GM18951 (cell line): ENCODE data around the gene ADAMTS6.
"Not testable (repeated sequence)": the region's sequence is repeated elsewhere in the genome, so short reads cannot be mapped to it uniquely, and the experiment has no call there.

Source experiments
- POLR2A ChIP-seq: IDR thresholded peaks from 4 replicates; pipeline ENCODE4 v1.6.1; 2011; ENCODE audit warnings: mild to moderate bottlenecking; ENCODE audit not compliant: insufficient read length, insufficient read depth; ENCODE audit errors: extremely low read depth
- in situ Hi-C: fragments of 300-500 bp; cut with MboI; formaldehyde crosslinking; loops from one replicate; pipeline ENCODE4 v1.12.0; 2022; ENCODE audit warnings: low sequenced_read_pairs, mixed read lengths, inconsistent platforms; ENCODE audit not compliant: unreplicated experiment

The ADAMTS6 gene

DNA sequence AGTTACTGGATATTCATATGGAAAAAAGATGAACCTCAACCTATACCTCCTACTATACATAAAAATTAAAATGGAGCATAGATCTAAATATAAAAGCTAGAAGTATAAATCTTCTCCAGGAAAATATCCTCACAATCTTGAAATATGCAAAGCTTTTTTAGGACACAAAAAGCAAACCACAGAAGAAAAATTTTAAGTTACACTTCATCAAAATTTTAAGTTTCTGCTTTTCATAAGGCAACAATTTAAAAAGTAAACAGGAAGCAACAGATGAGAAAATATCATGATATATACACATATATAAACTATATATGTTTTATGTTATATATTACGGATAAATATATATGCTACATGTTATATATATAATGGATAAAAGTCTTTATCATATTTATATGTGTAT is 157.5 kb downstream of the ADAMTS6 start:
- no peak for TF ChIP-seq POLR2A
- in situ Hi-C loops, result no loop called here

DNA sequence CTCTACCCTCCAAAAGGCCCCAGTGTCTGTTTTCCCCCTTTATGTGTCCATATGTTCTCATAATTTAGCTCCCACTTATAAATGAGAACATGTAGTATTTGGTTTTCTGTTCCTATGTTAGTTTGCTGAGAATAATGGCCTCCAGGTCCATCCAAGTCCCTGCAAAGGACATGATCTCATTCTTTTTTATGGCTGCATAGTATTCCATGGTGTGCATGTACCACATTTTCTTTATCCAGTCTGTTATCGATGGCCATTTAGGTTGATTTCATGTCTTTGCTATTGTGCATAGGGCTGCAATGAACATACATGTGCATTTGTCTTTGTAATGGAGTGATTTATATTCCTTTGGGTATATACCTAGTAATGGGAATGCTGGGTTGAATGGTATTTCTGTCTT is 161.0 kb downstream of the ADAMTS6 start:
- in situ Hi-C loops, result not testable (repeated sequence)

DNA sequence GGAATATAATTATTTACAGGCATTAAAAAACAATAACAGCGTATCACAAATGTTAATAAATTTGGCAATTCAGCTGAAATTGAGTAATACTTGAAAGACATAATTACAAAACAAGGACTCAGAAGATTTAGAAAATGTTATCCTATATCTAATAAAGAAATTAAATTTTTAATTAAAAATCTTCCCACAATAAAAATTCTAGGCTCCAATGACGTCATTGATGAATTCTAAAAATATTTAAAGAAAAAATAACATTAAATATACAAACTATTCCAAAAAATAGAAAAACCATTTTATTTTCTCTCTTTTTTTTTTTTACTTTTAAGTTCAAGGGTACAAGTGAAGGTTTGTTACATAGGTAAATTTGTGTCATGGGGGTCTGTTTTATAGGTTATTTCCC is 161.5 kb downstream of the ADAMTS6 start:
- in situ Hi-C loops, result no loop called here
- no peak for TF ChIP-seq POLR2A

DNA sequence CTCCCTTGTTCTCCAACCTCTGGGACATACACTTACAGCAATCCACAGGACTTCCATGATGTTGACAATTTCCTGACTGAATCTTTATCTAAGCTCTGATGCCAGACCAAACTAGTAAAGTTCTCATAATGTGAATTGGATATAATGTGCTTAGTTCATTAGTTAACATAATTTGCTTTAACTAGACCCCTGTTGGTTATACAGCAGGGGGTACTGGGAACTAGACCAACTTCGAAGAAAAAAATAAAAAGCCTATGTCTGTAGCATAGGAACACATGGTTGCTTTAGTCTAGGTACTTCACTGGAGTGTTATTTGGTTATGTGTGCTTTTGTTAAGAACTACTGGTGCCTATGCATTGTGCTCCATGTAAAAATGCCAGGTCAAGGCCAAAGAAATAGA is 173.8 kb downstream of the ADAMTS6 start:
- in situ Hi-C loops, result no loop called here
- TF ChIP-seq POLR2A, result no peak

DNA sequence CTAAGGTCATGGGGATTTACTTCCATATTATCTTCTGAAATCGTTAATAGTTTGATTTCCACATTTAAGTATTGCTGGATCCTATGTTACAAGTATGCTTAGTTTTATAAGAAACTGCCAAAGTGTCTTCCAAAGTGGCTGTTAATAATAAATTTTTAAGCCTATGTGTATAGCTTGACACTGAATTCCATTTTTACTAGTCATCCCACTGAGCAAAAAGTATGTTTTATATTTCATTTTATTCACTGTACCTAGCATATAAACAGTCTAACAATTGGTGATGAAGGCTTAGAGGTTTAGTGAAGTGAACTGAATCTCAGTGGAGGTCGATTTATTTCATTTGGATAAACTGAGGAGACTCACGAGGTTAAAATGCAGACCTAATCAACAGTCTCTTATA is 174.6 kb downstream of the ADAMTS6 start:
- in situ Hi-C loops, result no loop called here
- no peak for TF ChIP-seq POLR2A

DNA sequence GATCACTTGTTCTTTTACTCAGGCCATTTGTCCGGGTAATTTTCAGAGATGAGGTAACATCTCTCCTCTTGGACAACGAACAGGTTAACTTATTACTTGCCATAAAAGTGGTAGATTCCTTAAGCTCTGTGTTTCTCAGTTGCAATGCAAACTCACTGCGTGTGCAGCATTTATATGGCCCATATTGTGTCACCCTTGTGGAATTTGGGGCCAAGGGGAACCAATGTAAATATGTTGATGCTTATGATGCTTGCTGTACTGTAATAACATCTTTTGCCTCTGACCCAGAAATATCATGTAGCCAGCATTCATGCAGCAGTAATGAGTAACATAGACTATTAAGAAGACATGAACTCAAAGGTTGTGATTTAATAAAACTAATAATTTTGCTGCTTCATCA is 175.8 kb downstream of the ADAMTS6 start:
- in situ Hi-C loops, result no loop called here
- TF ChIP-seq POLR2A, result no peak

DNA sequence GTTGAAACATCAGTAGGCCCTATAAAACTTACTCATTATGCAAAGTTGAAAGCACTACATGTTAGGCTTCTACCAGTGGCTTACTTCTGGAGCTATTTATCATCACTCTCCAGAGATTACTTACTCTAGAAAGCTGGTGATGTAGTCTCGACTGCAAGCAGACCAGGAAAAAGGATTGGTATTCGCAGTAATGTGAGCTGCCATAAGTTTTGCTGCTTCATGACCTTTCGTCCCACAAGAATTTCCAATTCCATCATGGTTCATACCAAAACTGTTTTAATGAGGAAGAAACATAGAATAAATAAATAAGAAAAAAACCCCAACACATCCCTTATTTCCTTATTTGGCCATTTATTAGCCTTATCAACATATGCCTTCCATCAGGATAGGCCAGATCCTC is 181.9 kb downstream of the ADAMTS6 start:
- no peak for TF ChIP-seq POLR2A
- in situ Hi-C loops, result no loop called here

DNA sequence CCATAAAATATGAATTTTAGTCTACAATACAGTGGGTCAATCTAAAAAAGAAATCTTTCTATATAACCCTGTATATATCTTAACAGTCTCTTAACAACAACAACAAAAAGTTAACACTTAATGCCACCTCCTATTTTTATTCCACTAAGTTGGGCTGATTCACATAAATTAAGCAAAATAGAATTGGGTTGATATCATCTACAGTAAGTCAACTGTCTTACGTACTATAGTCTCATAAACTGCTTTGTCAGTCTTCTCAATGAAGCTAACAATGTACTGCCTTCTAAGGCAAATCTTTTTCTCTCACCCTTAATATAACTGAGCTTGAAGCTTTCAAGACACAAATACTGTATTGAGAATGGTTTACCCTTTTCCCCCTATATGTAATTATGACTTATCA is 185.7 kb downstream of the ADAMTS6 start:
- no peak for TF ChIP-seq POLR2A
- in situ Hi-C loops, result no loop called here

DNA sequence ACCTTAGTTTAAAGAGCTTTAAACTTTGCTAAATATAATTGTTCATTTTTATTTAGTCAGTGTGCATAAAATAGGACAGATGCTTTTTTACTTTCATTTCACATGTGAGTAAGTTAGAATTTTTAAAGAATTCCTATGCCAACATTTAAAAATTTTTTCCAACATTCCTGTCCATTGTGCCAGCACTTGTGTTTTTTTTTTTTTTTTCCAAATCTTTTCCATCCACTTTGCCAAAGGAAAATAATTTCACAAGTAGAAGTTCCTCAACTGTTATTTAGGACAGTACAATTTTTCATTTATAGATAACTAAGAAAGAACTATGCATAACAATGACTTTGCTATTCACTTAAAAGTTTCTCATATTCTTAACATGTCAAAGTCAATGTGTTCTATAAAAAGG is 189.5 kb downstream of the ADAMTS6 start:
- in situ Hi-C loops, result no loop called here
- TF ChIP-seq POLR2A, result no peak

DNA sequence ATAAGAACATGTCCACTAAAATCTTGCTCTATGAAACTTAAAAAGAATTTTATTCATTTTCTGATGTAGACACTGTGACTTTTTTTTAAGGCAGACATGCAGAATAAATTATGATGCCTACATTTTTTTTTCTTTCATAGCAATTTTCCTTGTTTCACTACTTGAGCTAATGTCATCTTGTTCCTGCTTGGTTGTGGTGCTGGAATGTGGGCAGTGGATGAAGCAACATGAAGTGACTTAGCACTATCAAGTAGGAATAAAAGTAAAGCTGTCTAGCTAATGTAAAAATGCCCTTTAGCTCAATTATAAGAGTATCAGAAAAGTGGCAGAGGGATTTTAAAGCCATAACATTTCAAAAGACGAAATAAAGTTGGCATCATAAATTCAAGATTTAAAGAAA is 191.0 kb downstream of the ADAMTS6 start:
- in situ Hi-C loops, result no loop called here
- TF ChIP-seq POLR2A, result no peak

DNA sequence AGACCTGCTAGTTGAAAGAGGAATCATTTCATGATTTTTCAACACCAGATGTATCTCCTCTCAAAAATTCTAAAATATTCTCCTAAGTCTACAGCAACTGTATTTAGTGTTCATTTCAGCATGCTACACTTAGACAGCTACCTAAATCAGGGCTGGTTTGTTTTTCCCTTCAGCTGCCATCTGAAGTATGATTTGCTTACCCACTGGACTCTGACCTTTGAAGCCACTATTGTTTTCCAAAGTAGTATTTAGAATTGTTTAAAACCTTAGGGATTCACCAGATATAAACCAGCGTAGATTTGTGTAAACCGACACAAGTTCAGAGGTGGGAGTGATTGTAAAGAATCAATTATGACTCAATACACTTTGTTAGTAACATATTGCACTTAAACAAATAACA is 193.1 kb downstream of the ADAMTS6 start:
- in situ Hi-C loops, result no loop called here

DNA sequence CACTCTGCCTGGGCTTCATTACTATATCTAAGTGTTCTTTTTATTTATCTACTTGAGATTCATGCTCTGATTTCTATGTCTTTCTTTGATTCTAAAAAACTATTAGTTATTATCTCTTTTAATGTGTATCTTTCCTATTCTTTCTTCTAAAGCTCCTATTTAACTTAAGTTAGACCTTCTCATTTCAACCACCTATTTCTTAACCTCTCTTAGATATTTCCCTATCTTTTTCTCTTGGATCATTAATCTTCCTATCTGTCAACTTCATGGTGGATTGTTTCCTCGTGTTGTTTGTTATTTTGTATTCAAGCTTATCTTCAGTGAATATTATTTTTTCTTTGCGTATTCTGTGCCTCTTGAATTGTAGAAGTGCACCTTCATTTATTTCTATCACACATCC is 202.1 kb downstream of the ADAMTS6 start:
- TF ChIP-seq POLR2A, result no peak
- in situ Hi-C loops, result no loop called here

More for the DNA sequence above, 193.1 kb downstream of the ADAMTS6 start:
- TF ChIP-seq POLR2A, result no peak

DNA sequence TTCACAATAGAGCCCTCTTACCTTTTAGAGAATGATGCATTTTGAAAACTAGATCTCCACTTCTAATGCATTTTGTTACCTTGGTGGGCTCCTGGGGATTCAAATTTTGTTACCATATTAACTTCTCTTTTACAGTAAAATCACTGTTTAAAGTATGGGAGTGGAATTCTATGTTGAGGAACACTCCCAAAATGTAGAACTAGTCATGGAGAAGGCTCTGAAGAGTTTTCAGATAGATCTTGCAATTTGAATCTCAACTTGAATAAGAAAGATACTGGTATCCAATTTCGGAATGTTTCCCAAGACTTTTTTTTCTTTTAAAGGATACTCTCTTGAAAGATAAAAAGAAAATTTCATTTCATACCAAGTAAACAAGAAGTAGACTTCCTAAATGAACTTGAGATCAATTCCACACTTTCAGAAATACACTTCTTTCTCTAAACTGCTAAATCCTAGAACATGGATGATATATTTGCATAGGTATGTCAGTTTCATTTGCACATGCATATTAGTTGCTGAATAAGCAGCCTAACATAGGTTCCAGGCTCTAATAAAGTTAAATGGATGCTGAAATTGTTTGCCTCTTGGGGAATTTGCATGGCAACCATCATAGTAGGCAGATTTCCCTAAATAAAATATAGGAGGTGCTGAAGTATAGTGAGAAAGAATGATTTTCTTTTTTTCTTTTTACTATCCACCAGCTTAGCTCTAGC is 205.4 kb downstream of the ADAMTS6 start:
- in situ Hi-C loops, result no loop called here
- TF ChIP-seq POLR2A, result no peak

DNA sequence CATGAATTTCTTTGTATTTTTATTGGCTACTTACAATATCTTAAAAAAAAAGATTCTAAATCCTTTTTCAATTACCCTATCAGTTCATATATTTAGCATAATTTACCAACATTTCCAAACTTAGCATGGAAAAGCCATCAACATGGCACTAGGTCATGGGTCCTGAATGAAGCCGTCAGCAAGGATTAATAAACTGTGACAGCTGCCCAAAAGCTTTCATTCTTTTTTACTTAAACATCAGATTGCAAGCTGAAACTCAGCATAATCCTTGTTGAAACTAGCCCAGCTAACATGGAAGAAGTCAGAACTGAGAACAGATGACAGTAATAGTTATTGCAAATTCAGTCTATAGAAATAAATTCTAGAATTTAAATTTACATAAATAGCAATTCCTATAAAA is 209.8 kb downstream of the ADAMTS6 start:
- no peak for TF ChIP-seq POLR2A
- in situ Hi-C loops, result no loop called here

DNA sequence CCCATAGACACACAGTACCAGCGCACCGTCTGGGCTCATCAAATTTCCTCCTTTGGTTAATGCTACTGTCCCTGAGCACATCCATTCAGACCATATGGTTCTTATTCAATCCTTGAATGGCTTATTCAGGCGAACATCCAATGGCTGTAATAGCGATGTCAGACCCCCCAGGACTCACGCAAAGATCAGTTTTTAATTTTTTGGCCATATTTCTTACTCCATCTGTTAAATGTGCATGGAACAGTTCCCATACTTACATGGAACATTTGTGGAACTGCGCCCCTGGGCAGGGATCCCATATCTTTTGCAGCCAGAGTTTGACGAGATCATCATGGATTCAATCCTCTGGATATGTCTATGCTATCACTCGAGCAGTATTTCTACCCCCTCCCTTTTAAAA is 213.2 kb downstream of the ADAMTS6 start:
- in situ Hi-C loops, result no loop called here

More for the DNA sequence above, 213.2 kb downstream of the ADAMTS6 start:
- no peak for TF ChIP-seq POLR2A
